GM23338 (cell line): ENCODE results near the gene TAF11L13. TPM values are rescaled to one million over a fixed set of nuclear protein-coding genes. Genes with fewer than 3 reads are reported as not detected.
"Not testable (repeated sequence)": the region's sequence is repeated elsewhere in the genome, so short reads cannot be mapped to it uniquely, and the experiment has no call there.

Source experiments
- ATAC-seq: fragments of 200-7000 bp; cut with Tn5 transposase; 3 replicates; pipeline ENCODE4 v1.9.1; 2020
- DNase-seq: peaks from one replicate; pipeline ENCODE4 v3.0.0-alpha.2; 2015; ENCODE audit warnings: low spot score
- H2AFZ ChIP-seq: fragments of 200-600 bp; sonication (generic); 2 replicates; pipeline ENCODE4 v1.8.0; 2016; ENCODE audit warnings: antibody characterized with exemption, mild to moderate bottlenecking, moderate library complexity
- H3F3A ChIP-seq: fragments of 200-600 bp; sonication (generic); replicated peaks from 2 replicates; pipeline ENCODE4 v1.8.0; 2017; ENCODE audit warnings: antibody characterized with exemption, mixed run types, low read depth
- H3K27ac ChIP-seq: fragments of 200-600 bp; sonication (generic); 2 replicates; pipeline ENCODE4 v1.6.1; 2016; ENCODE audit warnings: low read depth
- H3K27me3 ChIP-seq: fragments of 200-600 bp; sonication (generic); 2 replicates; pipeline ENCODE4 v1.8.0; 2016; ENCODE audit warnings: mild to moderate bottlenecking, mixed run types, moderate library complexity; ENCODE audit not compliant: insufficient read depth
- H3K36me3 ChIP-seq: fragments of 200-600 bp; sonication (generic); 2 replicates; pipeline ENCODE4 v1.8.0; 2016; ENCODE audit warnings: mild to moderate bottlenecking; ENCODE audit not compliant: insufficient read depth
- H3K4me1 ChIP-seq: fragments of 200-600 bp; sonication (generic); 2 replicates; pipeline ENCODE4 v1.8.0; 2016; ENCODE audit warnings: mild to moderate bottlenecking, moderate library complexity; ENCODE audit not compliant: insufficient read depth
- H3K4me2 ChIP-seq: fragments of 200-600 bp; sonication (generic); 2 replicates; pipeline ENCODE4 v1.7.1; 2017; ENCODE audit warnings: mixed run types
- H3K4me3 ChIP-seq: fragments of 200-600 bp; sonication (generic); 2 replicates; pipeline ENCODE4 v1.6.1; 2016; ENCODE audit warnings: mixed run types
- H3K79me2 ChIP-seq: fragments of 200-600 bp; sonication (generic); replicated peaks from 2 replicates; pipeline ENCODE4 v1.8.0; 2017; ENCODE audit warnings: mild to moderate bottlenecking; ENCODE audit not compliant: insufficient read depth
- H3K9me2 ChIP-seq: fragments of 200-600 bp; sonication (generic); 2 replicates; pipeline ENCODE4 v1.8.0; 2017; ENCODE audit not compliant: insufficient read depth
- H4K20me1 ChIP-seq: fragments of 200-600 bp; sonication (generic); replicated peaks from 2 replicates; pipeline ENCODE4 v1.8.0; 2017; ENCODE audit warnings: mild to moderate bottlenecking; ENCODE audit not compliant: insufficient read depth
- H3K27ac Mint-ChIP-seq: 2 replicates; pipeline ENCODE4 v1.8.0; 2020; ENCODE audit warnings: inconsistent platforms, mild to moderate bottlenecking, moderate library complexity, mixed read lengths
- H3K27me3 Mint-ChIP-seq: 3 replicates; pipeline ENCODE4 v1.8.0; 2022; ENCODE audit warnings: low read depth, mild to moderate bottlenecking, moderate library complexity, mixed read lengths, inconsistent platforms; ENCODE audit not compliant: insufficient read depth, poor library complexity
- H3K36me3 Mint-ChIP-seq: 3 replicates; pipeline ENCODE4 v1.8.0; 2021; ENCODE audit warnings: low read depth, mild to moderate bottlenecking, inconsistent platforms, moderate library complexity, mixed read lengths
- H3K4me1 Mint-ChIP-seq: 3 replicates; pipeline ENCODE4 v1.8.0; 2020; ENCODE audit warnings: mild to moderate bottlenecking, inconsistent platforms, mixed read lengths
- H3K4me3 Mint-ChIP-seq: 3 replicates; pipeline ENCODE4 v1.8.0; 2021; ENCODE audit warnings: moderate library complexity, mild to moderate bottlenecking, inconsistent platforms, mixed read lengths
- H3K9me3 Mint-ChIP-seq: 3 replicates; pipeline ENCODE4 v1.8.0; 2020; ENCODE audit warnings: moderate library complexity, mild to moderate bottlenecking, inconsistent platforms, mixed read lengths
- CREB1 ChIP-seq: fragments of 250-450 bp; sonication (Bioruptor Pico); IDR thresholded peaks from 2 replicates; pipeline ENCODE4 v1.5.0; 2020; ENCODE audit warnings: low read depth, mild to moderate bottlenecking, moderate library complexity
- ETS1 ChIP-seq: IDR thresholded peaks from 2 replicates; pipeline ENCODE4 v1.6.1; 2016; ENCODE audit warnings: antibody characterized with exemption
- EZH2 ChIP-seq: fragments of 200-600 bp; sonication (generic); IDR thresholded peaks from one replicate; pipeline ENCODE4 v1.8.0; 2017; ENCODE audit warnings: antibody characterized with exemption, mild to moderate bottlenecking, low read depth; ENCODE audit not compliant: unreplicated experiment
- JUNB ChIP-seq: IDR thresholded peaks from one replicate; pipeline ENCODE4 v1.6.1; 2016; ENCODE audit warnings: antibody characterized with exemption; ENCODE audit not compliant: unreplicated experiment
- POLR2AphosphoS5 ChIP-seq: IDR thresholded peaks from 2 replicates; pipeline ENCODE4 v1.6.1; 2016; ENCODE audit warnings: antibody characterized with exemption, low read depth
- STAT1 ChIP-seq: IDR thresholded peaks from one replicate; pipeline ENCODE4 v1.6.1; 2016; ENCODE audit warnings: antibody characterized with exemption; ENCODE audit not compliant: unreplicated experiment
- ZNF462 ChIP-seq: fragments of 250-450 bp; sonication (Bioruptor Pico); IDR thresholded peaks from 2 replicates; pipeline ENCODE4 v1.5.0; 2020; ENCODE audit warnings: mild to moderate bottlenecking, moderate library complexity
- polyA plus RNA-seq: library from polyadenylated mRNA; unstranded; fragments of >200 nt; fragmentation: Nextera tagmentation; extraction: Ambion mirVana; gene quantifications from 2 replicates; pipeline ENCODE4 v1.2.1, GENCODE V29; 2016
- total RNA-seq: library from RNA; depleted of rRNA; stranded (reverse); fragments of >200 nt; shearing (Covaris generic); gene quantifications from 2 replicates; pipeline ENCODE4 v1.2.3, GENCODE V29; 2014

Gene TAF11L13
- total and polyA plus RNA-seq, 2 experiments from 2014 or later: not detected

DNA sequence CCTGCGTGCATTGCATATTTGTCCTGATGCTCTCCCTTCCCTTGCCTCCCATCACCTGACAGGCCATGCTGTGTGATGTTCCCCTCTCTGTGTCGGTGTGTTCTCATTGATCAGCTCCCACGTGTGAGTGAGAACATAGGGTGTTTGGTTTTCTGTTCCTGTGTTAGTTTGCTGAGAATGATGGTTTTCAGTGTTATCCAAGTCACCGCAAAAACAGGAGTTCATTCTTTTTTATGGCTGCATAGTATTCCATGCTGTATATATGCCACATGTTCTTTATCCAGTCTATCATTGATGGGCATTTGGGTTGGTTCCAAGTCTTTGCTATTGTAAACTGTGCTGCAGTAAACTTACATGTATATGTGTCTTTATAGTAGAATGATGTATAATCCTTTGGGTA, 24.4 kb upstream of the TAF11L13 start:
- H3K27ac ChIP-seq, H3K9me3 Mint-ChIP-seq: not testable (repeated sequence)

DNA sequence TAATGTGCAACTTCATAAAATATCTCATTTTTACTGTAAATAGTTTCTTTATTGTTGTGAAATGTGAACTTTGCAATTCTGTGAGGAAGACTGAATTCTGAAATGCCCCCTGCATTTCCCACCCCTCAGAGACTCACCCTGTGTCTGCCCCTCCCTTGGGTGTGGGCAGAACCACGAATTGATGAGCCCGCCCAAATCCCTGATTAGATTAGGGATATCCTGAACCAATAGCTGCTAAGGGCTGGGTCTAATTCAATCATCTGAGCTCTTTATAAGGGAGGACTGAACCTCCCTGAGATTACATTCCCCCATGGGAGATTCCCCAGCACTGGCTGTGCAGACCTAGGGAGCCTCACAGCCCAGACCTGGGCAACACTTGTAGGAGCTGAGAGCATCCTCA, 21.8 kb upstream of the TAF11L13 start, which contains the start of gene TAF11L12:
TAF11L12 (plus strand) TSS at position 301 of the 400 bp plus-strand sequence.
- not testable (repeated sequence) for H3K4me2 ChIP-seq, H3K27ac Mint-ChIP-seq, H3K79me2 ChIP-seq, H3K27me3 Mint-ChIP-seq, H3F3A ChIP-seq, H3K4me1 Mint-ChIP-seq, H3K36me3 ChIP-seq, ATAC-seq, DNase-seq, H3K4me3 ChIP-seq, H3K27me3 ChIP-seq, H3K9me3 Mint-ChIP-seq, H3K4me3 Mint-ChIP-seq, H4K20me1 ChIP-seq, H3K36me3 Mint-ChIP-seq, H2AFZ ChIP-seq, H3K4me1 ChIP-seq, H3K9me2 ChIP-seq, H3K27ac ChIP-seq

More for the DNA sequence above, 24.4 kb upstream of the TAF11L13 start:
- not testable (repeated sequence) for DNase-seq, H3K4me1 ChIP-seq, H3K79me2 ChIP-seq, H3K27me3 ChIP-seq, H2AFZ ChIP-seq, H3F3A ChIP-seq, H3K4me2 ChIP-seq, H3K9me2 ChIP-seq, H3K27me3 Mint-ChIP-seq, H3K36me3 ChIP-seq, H3K4me1 Mint-ChIP-seq, H3K4me3 Mint-ChIP-seq, H3K4me3 ChIP-seq, H4K20me1 ChIP-seq, ATAC-seq, H3K27ac Mint-ChIP-seq, H3K36me3 Mint-ChIP-seq

DNA sequence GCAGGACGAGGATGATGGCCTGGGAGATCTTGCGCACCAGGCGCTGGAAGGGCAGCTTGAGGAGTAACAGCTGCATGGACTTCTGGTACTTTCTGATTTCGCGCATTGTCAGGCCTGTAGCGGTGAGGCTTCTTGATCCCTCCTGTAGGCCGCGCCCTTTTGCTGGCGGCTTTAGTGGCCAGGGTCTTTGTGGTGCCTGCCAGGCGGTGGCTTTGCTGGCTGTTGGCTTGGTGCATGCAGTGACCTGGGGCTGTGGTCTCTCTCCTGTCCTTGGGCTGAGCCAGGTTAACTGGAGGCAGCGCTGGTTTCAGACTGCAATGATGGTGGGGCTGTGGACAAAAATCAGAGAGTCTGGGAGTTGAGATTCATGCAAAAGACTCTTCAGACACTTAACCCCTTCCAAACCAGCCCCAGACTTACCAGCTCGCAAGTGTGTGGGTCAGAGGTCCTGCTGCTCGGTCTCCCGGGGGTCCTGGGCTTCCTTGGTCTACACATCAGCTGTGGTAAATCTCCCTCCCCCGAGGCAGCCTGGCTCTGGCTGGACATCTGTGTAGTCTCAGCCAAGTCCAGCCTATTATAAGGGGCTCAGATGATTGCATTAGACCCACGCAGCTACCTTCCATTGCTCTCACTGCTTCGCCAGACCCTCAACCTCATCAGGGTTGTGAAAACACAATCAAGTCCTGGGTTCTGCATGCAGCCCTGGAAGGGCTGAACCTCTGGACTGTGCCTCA, 16.8 kb upstream of the TAF11L13 start:
- Histone ChIP-seq H3K27me3 (no peaks in the 10 kb centered on the region), H3K4me1 (no peaks in the 10 kb centered on the region), H3F3A (no peaks in the 10 kb centered on the region), H3K79me2 (no peaks in the 10 kb centered on the region), H3K4me2 (no peak overlapping the region), H3K9me2 (peaks cover 3% of the 10 kb centered on the region; the same call in 1 of the 2 replicates), H4K20me1 (no peaks in the 10 kb centered on the region), H3K4me3 (no peak overlapping the region), H3K27ac (no peak overlapping the region), H2AFZ (no peak overlapping the region), H3K36me3 (no peaks in the 10 kb centered on the region)
- Mint-ChIP-seq H3K27me3 (peaks cover 2% of the 10 kb centered on the region), H3K27ac (no peak overlapping the region), H3K36me3 (no peaks in the 10 kb centered on the region), H3K4me1 (no peaks in the 10 kb centered on the region), H3K4me3 (no peak overlapping the region), H3K9me3 (peaks cover 2% of the 10 kb centered on the region; the same call in 1 of the 3 replicates)
- no peak for DNase-seq
- no peak for ATAC-seq
- TF ChIP-seq EZH2 (no peak), STAT1 (no peak), ETS1 (no peak), JUNB (no peak), ZNF462 (CRISPR knock-in tag) (no peak), POLR2AphosphoS5 (no peak), CREB1 (CRISPR knock-in tag) (no peak)
